GM12865 (cell line): ENCODE results near the gene C13orf46.
A peak's percentile ranks its signal among the peaks of the same experiment; 100 is the strongest.

Source experiments
- DNase-seq: peaks from one replicate; pipeline ENCODE4 v3.0.0; 2010; ENCODE audit warnings: low read depth
- H3K4me3 ChIP-seq: 2 replicates; pipeline ENCODE4 v1.5.1; 2011; ENCODE audit warnings: mild to moderate bottlenecking, low read depth, low read length, control low read depth
- TF ChIP-seq, protein P1 (sequence below): IDR thresholded peaks from 2 replicates; pipeline ENCODE4 v1.5.1; 2011; ENCODE audit warnings: low read length, control low read depth, low read depth, inconsistent platforms; ENCODE audit not compliant: insufficient read depth; ENCODE audit errors: missing control alignments

Gene C13orf46

DNA sequence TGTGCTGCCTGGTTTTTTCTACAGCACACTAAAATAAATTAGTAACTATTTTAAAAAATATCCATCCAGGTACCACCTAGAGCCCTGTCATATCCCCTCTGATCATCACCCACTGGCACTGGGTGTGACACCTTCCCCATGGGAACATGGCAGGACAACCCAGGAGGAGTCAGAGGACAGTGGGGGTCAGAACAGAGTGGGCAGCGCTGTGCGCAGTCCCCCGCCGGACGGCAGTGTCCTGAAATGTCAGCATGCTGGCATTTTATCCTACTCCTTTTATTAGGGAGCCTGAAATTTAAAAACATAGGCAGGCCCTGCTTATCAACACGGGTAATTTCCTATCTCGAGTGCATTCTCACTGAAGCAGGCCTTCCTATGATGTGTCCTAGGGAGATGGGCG lies 67.9 kb downstream of the C13orf46 start:
- TF ChIP-seq, protein P1, sequence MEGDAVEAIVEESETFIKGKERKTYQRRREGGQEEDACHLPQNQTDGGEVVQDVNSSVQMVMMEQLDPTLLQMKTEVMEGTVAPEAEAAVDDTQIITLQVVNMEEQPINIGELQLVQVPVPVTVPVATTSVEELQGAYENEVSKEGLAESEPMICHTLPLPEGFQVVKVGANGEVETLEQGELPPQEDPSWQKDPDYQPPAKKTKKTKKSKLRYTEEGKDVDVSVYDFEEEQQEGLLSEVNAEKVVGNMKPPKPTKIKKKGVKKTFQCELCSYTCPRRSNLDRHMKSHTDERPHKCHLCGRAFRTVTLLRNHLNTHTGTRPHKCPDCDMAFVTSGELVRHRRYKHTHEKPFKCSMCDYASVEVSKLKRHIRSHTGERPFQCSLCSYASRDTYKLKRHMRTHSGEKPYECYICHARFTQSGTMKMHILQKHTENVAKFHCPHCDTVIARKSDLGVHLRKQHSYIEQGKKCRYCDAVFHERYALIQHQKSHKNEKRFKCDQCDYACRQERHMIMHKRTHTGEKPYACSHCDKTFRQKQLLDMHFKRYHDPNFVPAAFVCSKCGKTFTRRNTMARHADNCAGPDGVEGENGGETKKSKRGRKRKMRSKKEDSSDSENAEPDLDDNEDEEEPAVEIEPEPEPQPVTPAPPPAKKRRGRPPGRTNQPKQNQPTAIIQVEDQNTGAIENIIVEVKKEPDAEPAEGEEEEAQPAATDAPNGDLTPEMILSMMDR: no peak
- DNase-seq: no peak
- H3K4me3 ChIP-seq: no peak overlapping the region

DNA sequence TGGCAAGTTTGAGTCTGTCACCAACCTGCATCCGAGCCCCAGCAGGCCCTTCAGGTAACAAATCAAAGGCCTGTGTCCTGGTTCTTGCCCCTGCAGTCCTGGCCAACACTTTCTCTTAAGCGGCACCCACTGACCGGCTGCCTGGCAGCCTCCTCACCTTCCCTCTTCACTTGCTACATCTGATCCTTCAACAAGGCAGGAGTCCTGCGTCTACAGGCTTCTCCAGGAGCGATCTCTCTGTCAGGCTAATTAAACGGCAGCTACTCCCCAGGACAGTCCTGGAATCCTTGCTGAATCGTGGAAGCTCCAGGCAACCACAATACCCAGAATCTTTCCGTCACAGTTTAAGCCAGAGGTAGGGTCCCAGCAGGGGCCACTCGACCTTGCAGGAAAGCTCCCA lies 68.9 kb downstream of the C13orf46 start:
- no peak overlapping the region for H3K4me3 ChIP-seq
- no peak for DNase-seq
- TF ChIP-seq, protein P1: no peak

DNA sequence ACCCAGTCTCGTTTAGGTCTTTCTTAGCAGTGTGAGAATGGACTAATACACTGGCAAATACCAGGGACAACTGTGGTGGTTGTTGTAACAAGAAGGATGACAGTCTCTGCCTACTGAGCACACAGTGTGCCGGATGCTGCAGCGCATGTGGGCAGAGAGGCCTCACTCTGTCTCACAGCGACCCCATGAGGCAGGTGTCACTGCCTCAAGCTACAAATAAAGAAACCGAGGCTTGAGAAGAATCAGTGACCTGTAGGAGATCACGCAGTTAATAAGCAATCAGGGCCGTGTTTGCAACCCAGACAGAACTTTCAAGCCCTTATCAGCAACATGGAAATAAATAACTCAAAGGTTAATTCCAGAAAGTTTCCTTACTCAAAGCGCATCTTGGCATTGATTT lies 69.5 kb downstream of the C13orf46 start:
- TF ChIP-seq, protein P1: peak; percentile 60
- DNase-seq: peak; percentile 64
- no peak overlapping the region for H3K4me3 ChIP-seq

DNA sequence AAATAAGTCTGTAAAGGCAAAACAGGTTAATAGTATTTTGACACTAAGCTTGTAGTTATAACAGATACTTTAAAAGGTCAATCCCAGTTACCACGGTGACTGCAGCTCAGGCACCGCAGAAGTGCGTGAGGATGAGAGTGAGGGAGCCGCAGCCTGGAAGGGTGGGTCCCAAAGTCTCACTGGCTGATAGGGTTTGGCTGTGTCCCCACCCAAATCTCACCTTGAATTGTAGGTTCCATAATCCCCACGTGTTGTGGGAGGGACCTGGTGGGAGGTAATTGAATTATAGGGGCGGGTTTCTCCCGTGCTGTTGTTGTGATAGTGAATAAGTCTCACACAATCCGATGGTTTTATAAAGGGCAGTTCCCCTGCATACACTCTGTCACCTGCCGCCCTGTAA lies 70.0 kb downstream of the C13orf46 start:
- TF ChIP-seq, protein P1: no peak
- no peak overlapping the region for H3K4me3 ChIP-seq

More for the DNA sequence above, 70.0 kb downstream of the C13orf46 start:
- DNase-seq: no peak
